Amniotic stem cell (primary cell): ENCODE data around the gene UGT1A3.

Source experiments
- DNase-seq: peaks from one replicate; lab custom pipeline; 2025; lab: John Stamatoyannopoulos, UW

Gene UGT1A3

DNA sequence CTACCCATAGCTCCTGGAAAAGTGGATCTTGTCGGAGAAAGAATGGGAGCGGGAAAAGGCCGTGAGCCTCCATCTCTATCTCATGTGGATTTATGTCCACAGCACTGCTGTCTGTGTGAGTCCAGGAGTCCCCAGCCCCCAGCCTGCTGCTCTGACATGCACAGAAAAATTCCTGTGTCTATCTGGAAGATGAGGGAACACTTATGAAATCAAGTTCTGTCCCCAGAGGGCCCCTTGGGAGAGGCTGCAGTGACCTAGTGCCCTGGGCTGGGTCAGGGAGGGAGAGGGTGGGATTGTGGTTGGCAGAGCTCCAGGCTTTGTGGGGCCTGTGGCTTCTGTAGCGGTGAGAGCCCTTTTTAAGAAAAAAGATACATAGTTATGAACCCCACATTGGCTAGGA lies 87.9 kb downstream of the UGT1A3 start:
- no peak for DNase-seq

DNA sequence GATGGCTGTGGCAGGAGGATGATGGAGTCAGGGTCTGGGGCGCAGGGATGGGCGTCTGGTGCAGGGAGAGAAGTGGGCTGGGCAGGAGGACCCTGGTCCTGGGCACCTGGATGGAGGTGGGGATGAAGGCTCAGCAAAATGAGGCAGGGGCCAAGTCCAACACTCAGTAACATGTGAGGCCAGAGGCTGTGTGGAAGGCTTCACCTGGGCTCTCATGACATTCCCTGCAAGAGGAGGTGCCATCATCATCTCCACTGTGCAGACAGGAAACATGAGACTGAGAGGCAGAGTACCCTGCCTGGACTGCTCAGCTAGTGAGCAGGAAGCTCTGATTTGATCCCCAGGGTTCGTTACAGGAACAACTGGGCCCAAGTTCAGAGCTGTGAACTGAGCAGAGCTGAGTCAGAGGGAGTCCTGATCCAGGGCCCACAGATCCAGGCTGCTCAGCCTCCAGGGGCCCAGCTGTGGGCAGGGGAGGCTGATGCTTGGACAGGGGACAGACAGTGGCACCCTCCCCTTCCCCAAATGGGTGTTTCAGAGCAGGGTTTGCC lies 88.6 kb downstream of the UGT1A3 start:
- DNase-seq = no peak

DNA sequence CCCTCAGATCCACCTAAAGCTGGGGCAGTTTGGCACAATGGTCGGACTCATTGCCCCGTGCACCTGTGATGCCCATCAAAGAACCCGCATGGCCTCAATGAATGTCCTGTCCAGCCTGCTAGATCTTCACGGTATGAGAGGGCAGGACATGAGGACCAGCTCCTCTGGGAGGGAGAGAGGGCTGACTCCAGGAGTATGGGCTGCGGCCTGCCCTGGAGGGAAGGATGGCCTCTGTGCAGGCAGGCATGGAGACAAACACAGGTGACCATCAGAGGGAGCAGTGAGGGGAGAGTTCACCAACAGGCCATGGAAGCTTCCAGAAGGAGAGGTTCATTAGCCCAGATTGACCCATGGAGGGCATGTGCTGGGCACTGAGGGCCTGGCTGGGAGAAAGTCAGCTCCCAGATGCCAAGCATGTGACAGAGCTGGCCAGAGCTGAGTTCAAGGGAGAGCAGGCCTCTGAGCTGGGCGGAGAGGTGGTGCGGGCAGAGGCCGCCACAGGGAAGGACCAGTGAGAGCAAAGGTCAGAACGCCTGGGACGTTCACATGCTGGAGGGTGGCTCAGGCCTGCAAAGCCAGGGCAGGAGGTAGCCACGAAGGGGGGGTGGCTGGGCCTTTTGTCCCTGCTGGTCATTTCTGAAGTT lies 89.3 kb downstream of the UGT1A3 start:
- no peak for DNase-seq

DNA sequence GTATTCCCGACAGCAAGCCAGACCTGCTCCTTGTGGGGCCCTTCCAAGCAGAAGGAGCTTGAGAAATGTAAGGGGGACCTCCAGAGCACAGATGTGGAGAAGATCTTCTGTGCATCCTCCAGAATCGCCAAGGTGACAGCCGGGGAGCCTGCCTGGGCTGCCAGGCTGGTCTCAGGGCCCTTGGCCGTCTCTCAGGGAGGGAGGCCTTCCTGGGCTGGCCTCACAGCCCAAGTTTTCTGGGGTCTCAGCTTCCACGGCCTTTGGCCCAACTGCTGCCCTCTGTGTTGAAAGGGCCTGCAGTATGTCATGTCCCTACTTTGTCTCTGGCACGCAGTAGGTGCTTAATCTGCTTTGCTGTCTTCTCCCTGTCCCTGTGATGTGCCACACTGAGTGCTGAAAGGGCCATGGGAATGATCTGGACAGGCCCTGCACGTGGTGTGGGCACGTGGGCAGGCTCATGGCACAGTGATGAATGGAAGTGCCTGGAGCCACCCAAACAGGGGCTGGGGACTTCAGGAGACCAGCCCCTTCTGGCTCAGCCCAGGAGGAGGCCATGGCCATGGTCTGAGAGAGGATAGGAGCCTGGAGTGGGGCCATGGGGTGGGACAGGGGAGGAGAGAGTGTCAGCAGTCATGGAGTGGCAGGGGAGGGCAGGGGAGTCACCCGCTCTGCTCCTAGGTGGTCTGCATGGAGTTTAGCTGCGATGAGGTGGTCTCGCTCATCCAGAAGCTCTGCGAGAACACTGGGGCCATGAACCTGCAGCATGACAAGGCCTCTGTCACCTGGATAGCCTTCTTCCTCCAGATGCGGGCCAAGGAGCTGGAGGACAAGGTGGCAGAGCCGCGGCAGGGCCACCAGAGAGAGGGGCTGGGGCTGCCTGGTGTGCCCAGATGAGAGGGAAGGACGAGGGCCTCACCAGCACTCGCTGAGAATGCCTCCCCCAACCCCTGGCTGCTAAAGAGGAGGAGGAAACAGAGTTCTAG lies 90.1 kb downstream of the UGT1A3 start:
- DNase-seq = no peak

DNA sequence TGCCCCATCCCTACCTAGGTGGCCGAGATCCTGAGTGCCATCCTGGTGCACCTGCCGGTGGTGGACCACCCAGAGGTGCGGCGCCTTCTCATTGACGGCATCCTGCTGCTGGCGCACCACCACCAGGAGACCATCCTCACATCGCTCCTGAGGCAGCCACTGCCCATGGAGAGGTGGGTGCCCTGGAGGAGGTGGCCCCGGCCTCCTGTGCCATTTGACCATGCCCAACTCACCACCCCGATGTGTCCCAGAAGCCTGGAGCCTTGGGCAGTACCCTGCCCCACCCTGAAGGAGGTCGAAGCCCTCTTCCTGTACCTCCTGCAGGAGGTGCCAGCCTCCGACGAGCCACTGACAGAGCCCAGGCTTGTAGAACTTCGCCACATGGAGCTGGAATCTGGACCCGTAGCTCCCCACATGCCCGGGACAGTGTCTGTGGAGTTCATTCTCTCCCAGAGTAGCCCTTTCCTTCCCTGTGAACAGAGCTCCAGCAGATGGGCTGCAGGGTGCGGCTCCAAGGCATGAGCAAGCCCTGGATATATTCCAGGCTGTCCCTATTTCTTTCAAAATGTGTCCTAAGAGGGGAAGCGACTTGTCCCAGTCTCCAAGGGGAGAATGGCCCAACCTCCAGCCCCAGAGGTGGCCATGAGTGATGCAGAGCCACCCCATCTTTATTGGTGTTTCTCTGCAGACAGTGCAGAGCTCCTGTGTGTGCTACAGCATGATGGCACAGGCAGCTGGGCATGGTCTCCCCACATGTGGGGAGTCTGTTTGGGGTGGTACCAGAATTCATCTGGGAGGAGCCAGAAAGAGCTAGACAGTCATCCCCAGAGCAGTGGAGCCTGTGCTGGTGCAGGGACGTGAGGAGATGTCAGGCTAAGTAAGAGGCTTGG lies 91.3 kb downstream of the UGT1A3 start:
- no peak for DNase-seq

DNA sequence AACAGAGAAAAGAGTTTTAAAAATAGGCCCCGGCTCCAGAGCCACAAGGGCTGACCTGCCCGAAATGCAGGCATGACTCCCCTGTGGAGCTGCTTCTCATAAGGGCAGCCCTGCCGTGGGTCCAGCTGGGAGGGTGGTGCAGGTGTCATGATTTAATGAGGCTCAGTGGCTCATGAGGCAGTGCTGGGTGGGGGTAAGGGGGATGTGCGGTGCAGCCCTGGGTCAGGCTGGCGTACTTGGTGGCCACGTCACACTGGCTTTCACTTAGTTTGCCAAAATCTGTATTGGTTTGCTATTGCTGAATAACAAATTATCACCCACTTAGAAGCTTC lies 91.9 kb downstream of the UGT1A3 start:
- DNase-seq = no peak

DNA sequence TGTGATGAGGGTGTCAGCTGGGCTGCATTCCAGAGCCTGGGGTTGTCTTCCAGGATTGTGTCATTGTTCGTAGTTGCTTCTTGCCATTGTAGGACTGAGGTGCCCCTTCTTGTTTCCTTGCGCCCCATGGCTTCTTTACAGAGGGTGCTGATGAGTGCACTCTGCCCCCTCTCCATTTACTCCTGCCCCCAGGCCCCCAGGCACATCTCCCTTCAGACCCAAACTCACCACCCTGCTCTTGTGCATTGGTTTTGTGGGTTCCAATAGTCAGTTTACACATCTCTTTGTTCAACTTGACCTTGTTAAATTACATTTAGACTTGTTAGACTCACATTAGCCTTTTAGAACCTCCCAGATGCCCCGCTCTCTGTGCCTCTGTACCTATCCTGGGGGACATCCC lies 92.4 kb downstream of the UGT1A3 start:
- no peak for DNase-seq

DNA sequence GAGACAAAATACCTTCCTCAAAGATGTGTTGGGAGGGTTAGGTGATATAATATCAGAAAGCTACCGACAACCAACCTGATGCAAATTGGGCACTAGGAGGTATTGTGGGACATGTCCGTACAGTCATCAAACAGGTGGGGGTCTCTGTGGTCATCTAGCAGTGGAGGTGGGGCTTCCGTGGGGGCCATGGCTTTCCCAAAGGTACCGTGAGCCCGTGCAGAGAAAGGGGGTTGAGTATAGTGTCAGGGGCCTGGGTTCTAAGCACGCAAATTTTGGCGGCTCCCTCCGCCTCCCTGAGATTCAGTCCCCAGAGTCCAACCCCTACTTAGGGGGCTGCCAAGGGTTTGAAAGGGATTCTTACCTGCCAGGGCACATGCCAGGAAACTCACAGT lies 92.9 kb downstream of the UGT1A3 start:
- DNase-seq = no peak

DNA sequence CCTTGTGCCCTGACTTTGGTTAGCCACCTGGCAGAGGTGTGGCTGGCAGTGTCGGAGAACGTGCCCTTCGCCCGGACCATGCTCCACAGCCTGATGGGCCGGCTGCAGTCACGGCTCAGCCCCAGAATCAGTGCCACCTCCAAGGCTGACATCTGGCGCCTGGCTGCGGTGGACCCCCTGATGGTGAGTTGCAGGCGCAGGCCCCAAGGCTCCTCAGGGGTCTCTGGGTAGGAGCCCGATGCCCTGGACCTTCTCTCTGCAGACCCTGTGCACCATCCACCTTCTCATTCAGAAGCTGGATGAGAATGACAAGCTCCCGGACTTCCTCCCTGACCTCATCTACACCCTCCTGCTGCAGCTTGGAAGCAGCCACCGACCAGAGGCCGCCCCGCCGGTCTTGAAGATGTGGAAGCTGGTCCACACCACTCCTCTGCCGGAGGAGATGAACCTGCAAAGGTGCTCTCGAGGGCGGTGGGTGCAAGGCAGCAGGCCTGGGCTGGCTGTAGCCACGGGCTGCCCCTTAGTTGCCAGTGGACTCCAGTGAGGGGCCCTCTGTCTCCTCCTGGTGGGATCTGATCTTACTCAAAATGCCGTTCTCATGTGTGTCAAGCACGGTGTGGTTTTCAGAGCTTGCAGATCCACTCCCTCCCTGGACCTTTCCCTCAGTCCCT lies 93.4 kb downstream of the UGT1A3 start:
- no peak for DNase-seq
